Bone marrow (tissue), 2 donors: Measurements from ENCODE around the gene ZAP70.
"Not testable (repeated sequence)": the region's sequence is repeated elsewhere in the genome, so short reads cannot be mapped to it uniquely, and the experiment has no call there.

Experiments used
- DNase-seq, 2 donors: peaks; one replicate each; lab custom pipeline; 2025; lab: John Stamatoyannopoulos, UW

The ZAP70 gene

DNA sequence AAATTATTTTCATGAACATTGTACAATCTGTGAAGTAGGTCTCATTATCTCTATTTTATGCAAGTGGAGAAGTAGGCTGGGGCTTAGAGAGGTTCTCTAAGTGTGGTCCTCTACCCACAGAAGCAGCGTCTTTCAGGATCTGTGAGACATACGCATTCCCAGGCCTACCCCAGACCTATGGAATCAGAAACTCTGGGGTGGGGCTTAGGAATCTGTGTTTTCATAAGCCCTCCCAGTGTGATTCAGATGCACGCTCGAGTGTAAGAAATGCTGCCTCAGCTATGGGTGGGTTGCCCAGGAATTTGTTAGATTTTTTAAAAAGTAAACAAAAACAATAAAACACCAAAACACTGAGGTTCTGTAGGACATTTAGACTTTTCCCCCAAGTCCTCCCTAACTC is 14.8 kb upstream of the ZAP70 start:
- no peak for DNase-seq

DNA sequence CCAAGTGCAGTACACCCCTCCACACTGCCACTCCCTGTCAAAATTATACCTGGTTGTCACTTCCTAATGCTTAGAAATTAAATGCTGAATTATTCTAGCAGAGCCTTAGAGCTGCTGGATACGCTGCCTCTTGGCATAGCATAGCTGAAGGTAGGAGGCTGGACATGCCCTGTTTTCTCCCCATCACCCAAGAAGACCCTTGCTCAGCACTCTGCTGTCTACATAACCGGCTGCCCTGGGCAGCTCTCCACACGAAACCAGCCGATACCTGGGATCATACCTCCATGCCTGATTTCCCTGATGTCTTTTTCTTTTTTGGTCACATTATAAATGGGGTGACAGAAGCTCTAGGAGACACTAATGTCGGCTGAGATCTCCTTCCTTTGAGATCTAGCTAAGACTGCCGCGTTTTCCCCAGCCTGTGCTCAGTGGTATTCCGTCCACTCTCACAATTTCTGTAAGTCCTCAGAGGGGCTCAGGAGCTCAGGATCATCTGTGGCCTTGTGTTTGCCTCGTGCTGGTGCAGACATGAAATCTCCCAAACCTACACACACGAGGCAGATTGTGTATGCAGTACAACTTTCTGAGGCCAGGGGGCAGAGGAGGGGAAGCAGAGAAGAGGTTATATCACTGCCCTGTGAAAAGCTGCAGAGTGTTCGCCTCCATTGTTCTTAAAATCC is 13.5 kb upstream of the ZAP70 start:
- DNase-seq: peak; percentile 13 to 49

DNA sequence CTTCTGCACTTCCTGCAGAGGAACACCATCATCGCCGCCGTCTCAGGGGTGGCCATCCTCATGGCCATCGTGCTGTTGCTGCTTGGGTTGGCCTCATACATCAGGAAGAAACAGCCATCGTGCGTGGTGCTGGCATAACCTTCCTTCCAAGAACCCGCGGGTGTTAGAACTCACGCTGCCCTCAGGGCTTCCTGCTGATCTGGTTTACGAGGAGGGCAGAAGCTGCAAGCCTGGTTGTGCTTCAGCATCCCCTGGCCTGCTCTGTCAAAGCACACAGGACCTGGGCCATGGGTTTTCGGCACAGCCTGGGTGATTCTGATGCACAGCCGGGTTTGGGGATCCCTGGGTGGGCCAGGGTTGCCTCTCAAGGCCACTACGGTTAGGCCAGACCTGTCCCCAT is 12.2 kb upstream of the ZAP70 start:
- DNase-seq: no peak

DNA sequence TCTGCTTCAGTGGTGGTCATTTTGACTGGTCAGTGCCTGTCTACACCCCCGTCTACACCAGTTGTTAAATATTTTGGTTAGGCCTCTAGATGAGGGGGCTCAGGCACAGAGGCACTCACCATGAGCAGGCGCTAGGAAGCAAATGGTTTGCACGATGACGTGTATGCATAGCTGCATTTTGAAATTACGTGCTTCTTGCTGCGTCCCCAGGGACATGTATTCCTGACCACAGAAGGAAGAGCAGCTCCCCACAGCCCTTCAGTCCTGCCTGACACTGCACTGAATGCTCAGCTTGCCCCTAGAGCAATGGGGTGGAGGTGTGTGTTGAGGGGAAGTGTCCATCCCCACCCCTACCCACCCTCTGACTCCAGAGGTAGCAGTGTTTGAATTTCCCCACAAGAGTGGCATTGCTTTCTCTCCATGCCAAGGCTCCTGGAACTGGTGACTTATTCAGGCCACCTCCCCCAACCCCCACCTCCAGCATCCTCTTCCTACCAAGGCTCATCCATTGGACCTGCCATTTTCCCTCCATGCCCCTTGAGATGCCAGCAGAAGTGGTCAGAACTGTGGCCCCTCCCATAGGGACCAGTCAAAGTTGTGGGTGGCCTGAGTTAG is 11.4 kb upstream of the ZAP70 start:
- no peak for DNase-seq

GRCh38 chr2:97702731-97703470 is 10.5 kb upstream of the ZAP70 start:
- DNase-seq: no peak

DNA sequence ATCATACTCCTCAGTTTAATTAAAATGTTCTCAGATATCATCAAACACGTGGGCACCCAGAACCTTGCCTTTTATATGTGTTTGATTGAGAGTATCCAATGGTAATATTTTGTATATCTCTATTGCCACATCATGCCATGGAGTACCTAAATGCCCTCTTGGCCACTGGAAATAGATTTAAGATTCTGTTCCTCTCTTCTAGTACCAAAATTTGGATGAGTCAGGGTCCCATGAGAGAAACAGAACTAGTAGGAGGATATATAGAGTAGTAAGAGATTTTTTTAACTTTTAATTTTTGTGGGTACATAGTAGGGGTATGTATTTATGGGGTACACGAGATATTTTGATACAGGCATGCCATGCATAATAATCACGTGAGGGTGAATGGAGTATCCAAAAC is 9.6 kb upstream of the ZAP70 start:
- DNase-seq: no peak

GRCh38 chr2:97704989-97705388 is 8.4 kb upstream of the ZAP70 start:
- no peak for DNase-seq

- no peak for DNase-seq
Measured at GRCh38 chr2:97706112-97706511, 7.3 kb upstream of the ZAP70 start.

DNA sequence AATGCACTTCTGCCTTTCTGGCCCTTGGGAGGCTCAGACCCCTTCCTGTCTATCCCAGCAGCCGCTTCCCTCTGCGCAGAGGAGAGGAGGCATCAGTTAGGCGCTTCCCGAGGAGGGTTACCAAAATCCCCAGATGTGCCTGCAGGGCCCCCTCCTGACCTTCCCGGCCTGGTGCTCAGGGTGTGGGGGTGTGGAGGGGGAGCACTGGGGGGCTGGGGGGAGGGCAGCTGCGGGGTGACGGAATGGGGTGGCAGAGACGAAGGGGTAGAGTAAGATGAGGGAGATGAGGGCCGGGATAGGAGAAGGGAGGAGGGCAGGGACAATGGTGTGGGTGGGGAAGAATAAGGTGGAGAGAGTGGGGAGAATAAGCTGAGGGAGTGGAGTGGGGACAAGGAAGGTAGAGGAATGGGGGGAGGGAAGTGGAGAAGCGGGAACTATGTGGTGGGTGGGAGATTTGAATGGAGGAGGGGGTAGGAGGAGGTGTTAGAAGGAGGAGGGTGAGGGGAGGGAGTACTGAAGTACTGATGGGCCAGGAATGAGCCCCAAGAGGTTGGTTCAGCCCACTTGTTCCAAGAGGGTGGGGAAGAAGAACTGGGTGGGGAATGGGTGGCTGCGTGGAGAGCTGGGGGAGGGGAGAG is 6.5 kb upstream of the ZAP70 start:
- DNase-seq: no peak

DNA sequence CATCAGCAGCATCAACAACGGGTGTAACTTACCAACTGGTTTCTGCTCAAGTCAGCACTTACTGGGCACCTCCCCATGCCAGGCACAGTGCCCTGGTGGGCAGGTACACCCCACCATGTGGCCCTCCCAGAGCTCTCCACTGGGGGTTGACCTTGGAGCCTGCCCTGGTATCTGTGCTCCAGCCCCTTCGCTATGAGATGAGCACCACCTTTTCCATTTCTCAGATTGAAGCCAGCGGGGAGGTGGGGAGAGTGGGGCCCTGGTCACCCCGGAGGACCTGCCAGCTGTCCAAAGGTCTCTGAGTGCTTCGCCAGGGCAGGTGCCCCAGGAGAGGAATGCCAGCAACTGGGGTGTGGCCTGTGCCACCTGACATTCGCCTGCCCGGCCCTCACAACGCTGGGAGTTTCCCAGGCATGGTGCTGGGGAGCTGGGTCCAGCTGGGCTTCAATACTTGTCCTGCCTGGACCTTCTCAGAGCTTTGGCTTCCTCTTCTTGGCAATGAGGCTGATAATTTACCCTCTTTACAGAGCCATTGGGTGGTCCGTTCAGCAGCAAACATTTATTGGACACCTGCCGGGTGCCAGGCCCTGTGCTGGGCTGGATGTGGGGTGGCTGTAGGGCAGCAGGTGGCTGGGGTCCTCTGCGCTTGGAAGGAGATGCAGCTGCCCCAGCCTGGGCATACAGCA is 5.9 kb upstream of the ZAP70 start:
- DNase-seq: no peak

DNA sequence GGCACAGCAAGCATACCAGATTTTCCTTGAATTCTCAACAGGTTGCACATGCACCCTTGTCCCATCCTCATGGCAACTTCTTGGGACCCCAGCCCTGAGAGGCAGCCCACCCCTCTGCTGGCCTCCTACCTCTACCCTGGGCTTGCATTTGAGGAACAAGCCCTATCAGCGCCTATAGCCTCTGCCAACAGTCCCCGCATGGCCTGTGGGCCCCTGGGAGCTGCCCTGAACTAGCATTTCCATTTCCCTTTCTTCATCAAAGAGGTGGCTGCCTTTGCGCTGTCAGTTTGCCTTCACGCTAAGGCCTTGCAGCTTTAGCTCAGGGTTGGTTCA is 5.4 kb upstream of the ZAP70 start:
- no peak for DNase-seq

- DNase-seq: no peak
Measured at GRCh38 chr2:97708608-97709007, 4.8 kb upstream of the ZAP70 start.

DNA sequence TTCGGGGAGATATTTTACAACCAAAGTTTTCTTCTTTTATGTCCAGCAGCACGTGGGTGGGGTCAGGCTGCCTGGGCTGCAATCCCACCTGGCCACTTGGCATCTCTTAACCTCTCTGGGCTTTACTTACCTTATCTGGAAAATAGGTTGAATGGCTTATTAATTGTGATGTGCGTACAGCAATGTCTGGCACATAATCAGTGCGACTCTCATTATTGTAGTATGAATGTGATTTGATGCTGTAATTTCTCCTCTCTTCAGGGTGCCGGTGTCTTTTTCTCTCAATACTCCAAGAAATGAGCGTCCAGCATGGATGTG is 2.0 kb upstream of the ZAP70 start:
- no peak for DNase-seq

- DNase-seq: not testable (repeated sequence)
Measured at GRCh38 chr2:97712175-97712574, 1.2 kb upstream of the ZAP70 start.

- DNase-seq: no peak
Measured at GRCh38 chr2:97712693-97713295, 582 bp upstream of the ZAP70 start.

DNA sequence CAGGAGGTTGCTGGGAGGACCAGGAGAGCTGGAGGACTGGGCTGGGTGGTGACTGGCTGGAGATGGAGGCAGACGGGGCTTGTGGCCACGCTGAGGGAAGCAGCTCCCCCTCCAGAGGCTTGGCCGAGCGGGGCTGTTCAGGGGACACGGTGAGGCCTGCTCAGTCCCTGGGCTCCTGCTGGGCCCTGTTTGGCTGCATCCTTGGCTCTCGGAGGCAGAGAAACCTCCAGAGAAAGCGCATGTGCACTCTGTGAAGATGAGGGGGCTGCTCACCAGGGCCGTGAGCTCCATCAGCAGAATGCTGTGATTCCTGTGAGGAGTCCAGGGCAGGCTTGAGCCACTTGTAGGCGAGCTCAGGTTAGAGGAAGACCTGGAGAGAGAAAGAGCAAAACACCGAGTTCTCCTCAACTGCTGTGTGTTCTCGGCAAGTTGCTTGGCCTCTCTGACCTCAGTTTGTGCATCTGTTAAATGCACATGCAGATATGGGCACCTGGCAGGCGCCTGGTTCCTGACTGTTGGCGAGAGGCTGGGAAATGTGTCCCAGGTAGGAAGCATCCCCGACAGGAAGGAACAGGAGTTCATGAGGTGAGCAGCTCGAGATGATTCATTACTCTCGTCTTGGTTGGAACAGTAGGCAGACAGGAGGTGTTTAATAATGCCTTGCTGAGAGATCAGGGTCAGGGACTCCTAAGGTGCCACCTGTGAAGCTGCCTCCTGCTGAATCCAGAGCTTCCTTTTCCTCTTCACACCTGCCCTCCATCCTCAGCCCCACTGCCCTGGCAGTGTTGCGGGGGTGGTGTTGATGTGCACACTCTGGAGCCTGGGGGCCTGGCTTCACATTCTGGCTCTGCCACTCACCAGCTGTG is 941 bp downstream of the ZAP70 start:
- no peak for DNase-seq

DNA sequence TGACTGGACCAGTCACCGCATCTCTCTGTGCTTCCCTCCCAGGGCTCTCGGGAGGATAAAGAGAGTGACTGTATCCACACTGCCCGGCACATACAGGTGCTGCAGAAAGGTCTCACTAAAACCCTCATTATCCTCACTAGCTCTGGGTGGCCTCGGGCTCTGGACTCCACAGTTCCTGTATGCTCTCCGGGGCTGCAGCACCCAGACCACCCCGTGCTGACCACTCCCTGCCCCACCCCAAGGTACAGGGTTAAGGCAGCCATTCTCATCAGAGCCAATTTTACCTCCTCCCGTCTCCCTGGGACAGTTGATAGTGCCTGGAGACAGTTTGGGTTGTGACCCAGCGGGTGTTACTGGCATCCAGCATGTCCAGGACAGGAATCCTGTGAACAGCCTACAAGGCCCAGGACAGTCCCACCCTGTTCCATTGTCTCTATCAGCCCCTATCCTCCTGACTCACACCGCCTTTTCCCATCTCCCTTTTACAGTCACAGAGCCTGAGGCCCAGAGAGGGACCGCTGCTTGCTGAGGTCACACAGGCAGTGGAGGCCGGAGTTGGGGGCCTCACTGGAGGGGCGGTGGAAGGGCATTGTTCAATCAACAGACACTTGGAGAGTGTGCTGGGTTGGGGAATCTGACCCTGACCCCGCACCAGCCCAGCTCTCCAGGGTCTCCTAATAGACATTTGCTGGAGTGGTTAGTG is 1.7 kb downstream of the ZAP70 start:
- no peak for DNase-seq

GRCh38 chr2:97715951-97716694 is 2.7 kb downstream of the ZAP70 start:
- DNase-seq: no peak

DNA sequence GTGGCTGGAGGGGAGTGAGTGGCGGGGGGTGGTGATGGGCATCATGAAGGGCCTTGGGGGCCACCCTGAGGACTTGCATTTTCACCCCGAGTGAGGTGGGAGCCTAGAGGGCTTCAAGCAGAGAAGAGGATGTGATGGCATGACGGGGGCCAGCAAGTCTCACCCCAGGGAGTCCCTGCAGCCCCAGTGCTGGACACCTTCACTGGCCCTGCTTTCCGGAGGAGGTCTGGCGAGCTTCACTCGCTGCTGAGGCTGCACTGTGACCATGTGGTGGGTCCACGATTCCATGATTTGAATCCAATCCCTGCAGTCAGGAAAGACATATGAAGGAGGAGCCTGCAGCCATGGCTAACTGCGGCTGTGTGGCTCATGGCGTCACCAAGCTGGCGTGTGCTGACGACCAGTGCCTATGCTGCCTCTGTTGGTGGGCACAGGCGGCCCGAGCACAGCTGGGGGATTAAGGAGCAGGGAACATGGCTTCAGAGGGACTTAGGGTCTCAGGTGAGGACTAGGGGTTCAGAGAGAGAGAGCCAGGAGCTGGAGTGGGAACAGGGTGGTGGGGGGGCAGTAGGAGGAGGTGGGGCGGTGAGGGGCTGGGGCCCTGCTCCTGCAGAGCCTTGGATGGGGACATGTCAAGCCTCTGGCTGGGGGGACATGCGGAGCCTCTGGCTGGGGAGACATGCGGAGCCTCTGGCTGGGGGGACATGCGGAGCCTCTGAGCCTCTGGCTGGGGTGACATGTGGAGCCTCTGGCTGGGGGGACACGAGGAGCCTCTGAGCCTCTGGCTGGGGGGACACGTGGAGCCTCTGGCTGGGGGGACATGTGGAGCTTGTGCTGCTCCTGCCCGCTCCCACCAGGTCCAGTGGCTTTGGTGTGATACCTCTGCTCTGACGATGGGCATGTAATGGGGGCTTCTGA is 3.6 kb downstream of the ZAP70 start:
- DNase-seq: no peak
